ENCODE data around the gene SUMO3.

The SUMO3 gene

GRCh38 chr21:44792702-44793591 is 24.9 kb downstream of the SUMO3 start:
- H3K4me3 ChIP-seq (ENCODE audit: low read depth, low read length), result no peak overlapping the region
- peak; percentile 75 for TF ChIP-seq CTCF (IDR thresholded peaks at IDR 0.05; ENCODE audit: low read depth, low read length)

- no peak for TF ChIP-seq CTCF (IDR thresholded peaks at IDR 0.05; ENCODE audit: low read depth, low read length)
Measured at GRCh38 chr21:44791993-44792392, 25.9 kb downstream of the SUMO3 start.

DNA sequence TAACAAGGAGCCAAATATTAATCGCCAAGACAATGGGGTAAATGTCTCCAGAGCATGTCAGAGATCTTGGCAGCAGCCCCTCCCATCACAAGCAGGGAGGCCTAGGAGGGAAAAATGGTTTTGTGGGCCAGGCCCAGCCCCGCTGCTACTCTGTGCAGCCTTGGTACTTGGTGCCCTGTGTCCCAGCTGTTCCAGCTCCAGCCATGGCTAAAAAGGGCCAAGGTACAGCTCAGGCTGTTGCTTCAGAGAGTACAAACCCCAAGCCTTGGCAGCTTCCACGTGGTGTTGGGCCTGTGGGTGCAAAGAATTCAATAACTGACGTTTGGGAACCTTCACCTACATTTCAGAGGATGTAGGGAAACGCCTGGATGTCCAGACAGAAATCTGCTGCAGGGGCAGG is 26.6 kb downstream of the SUMO3 start:
- no peak overlapping the region for H3K4me3 ChIP-seq (ENCODE audit: low read depth, low read length)
- TF ChIP-seq CTCF (IDR thresholded peaks at IDR 0.05; ENCODE audit: low read depth, low read length), result no peak

More at GRCh38 chr21:44791993-44792392, 25.9 kb downstream of the SUMO3 start:
- H3K4me3 ChIP-seq (ENCODE audit: low read depth, low read length), result no peak overlapping the region

- TF ChIP-seq CTCF (IDR thresholded peaks at IDR 0.05; ENCODE audit: low read depth, low read length), result no peak
- H3K4me3 ChIP-seq (ENCODE audit: low read depth, low read length), result no peak overlapping the region
Measured at GRCh38 chr21:44790368-44790767, 27.5 kb downstream of the SUMO3 start.

DNA sequence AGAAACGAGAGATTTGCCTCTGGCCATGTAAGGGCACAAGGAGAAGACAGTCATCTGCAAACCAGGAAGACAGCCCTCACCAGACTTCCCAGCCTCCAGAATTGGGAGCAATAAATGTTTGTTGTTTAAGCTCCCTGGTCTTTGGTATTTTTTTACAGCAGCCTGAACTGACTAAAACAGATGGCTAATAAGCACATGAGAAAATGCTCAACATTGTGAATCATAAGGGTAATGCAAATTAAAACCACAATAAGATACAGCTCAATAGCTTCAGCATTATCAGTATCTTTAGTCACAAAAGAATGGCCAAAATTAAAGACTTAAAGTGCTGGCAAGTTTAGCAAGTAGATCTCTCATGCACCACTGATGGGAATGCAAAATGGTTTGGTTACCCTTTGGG is 28.0 kb downstream of the SUMO3 start:
- no peak for TF ChIP-seq CTCF (IDR thresholded peaks at IDR 0.05; ENCODE audit: low read depth, low read length)
- no peak overlapping the region for H3K4me3 ChIP-seq (ENCODE audit: low read depth, low read length)

GRCh38 chr21:44785620-44786335 is 32.1 kb downstream of the SUMO3 start:
- TF ChIP-seq CTCF (IDR thresholded peaks at IDR 0.05; ENCODE audit: low read depth, low read length), result no peak
- no peak overlapping the region for H3K4me3 ChIP-seq (ENCODE audit: low read depth, low read length)

- H3K4me3 ChIP-seq (ENCODE audit: low read depth, low read length), result no peak overlapping the region
- TF ChIP-seq CTCF (IDR thresholded peaks at IDR 0.05; ENCODE audit: low read depth, low read length), result no peak
Measured at GRCh38 chr21:44784810-44785209, 33.1 kb downstream of the SUMO3 start.

Measured in WI38 (cell line).